Hair follicle dermal papilla cell (primary cell): ENCODE data around the gene RHOBTB3. TPM values are rescaled to one million over a fixed set of nuclear protein-coding genes. Genes with fewer than 3 reads are reported as not detected.

Experiments
- total RNA-seq: library from RNA; depleted of rRNA; stranded (reverse); fragments of >200 nt; gene quantifications from 2 replicates; pipeline ENCODE4 v1.2.3, GENCODE V29; 2012

RHOBTB3 gene, protein sequence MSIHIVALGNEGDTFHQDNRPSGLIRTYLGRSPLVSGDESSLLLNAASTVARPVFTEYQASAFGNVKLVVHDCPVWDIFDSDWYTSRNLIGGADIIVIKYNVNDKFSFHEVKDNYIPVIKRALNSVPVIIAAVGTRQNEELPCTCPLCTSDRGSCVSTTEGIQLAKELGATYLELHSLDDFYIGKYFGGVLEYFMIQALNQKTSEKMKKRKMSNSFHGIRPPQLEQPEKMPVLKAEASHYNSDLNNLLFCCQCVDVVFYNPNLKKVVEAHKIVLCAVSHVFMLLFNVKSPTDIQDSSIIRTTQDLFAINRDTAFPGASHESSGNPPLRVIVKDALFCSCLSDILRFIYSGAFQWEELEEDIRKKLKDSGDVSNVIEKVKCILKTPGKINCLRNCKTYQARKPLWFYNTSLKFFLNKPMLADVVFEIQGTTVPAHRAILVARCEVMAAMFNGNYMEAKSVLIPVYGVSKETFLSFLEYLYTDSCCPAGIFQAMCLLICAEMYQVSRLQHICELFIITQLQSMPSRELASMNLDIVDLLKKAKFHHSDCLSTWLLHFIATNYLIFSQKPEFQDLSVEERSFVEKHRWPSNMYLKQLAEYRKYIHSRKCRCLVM
- total RNA-seq, result 309 and 354 TPM in 2 replicates

DNA sequence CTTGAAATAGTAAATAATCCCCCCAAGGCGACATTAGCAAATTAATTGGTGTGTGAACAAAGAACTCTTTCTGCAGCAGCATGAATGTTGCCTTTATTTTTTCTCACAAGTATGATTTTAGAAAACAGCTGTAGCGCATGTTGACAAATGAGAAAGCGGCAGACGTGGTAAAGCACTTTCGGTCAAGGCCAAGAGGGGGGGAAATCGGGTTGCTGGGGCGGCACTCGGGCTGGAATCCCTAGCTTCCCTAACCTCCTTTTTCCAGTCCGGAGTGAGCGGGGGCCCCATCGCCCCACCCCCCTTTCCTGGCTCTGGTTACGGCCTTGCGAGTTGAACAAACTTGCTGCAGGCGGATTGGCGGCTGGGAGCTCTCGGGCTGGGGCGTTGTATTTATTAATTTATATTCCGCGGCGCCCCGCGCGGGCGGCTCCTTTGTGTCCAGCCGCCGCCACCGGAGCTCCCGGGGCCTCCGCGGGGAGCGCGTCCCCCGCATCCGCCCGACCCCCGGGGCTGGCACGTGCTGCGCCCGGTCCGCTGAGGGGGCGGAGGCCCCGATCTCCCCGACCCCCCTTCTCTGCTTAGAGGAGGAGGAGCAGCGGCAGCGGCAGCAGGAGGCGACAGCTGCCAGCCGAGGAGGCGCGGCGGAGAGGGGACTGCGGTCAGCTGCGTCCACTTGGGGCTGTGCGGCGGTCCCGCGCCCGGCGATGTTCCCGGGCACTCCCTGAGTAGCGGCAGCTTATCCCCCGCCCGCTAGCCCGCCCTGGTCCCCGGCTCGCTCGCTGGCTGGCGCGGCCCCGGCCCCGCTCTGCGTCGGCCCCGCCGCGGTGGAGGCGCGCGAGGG is at the start of gene RHOBTB3:
TSS of gene RHOBTB3 (plus strand) at position 607 of the 841 bp plus-strand sequence. CDS start 347 bp downstream, outside the sequence.

DNA sequence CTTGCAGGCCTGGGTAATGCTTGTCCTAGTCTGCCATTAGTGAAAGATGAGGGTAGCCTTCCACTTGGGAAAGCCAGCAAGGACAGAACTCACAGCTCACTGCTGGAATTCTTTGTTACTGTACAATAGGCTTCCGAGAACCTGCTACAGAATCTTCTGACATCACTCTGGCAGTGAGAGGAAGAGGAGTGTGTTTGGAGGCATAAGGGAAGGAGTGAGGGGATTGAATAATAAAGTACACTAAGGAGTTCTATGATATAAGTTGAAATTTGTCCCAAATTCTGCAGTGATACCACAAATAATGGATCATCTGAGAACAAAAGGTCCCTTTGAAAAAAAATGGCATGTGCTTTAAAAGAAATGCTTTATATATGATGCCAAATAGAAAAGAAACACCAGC is 48.2 kb upstream of the RHOBTB3 start, which contains the start of gene SPATA9:
TSS of gene SPATA9 (minus strand) at position 101 of the 400 bp plus-strand sequence. CDS start 137 bp downstream, outside the sequence.

DNA sequence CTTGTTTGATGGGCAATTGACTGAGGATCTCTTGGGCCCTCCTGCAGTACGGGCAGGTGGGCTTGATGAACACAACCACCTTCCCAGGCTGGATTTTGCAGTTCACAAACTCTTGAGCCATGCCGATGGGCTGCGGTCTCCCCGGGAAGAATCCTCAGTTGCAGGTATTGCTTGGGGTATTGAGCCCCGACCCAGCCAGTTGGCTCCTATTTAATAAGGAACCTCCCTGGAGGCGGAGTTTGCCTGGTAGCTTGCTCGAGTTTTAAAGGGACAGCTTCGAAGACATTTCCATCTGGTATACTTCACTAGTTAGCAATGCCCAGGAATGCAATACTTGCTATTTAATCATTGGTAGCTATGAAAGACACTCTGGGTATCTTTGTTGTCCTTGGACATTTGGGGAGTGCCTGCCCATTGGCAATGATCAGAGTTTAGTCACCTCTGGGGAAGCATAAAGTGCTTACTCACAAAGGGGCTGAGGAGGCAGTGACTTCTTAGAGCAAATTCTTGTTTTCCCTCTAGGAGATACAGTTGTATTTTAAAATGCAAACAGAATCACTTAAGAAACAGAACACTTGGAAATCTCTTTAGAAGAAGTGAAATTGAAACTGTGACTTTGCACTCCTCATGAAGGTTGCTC is 91.5 kb downstream of the RHOBTB3 start, which contains the start of gene GLRX:
TSS of gene GLRX (minus strand) at position 185 of the 640 bp plus-strand sequence. CDS start at position 121, 64 bp downstream.

Other genes with a start within 250 kb of the RHOBTB3 start
- 131 and 169 TPM in 2 replicates for gene SKIC3, start 176.4 kb upstream of the RHOBTB3 start, total RNA-seq
- gene ARSK, start 176.2 kb upstream of the RHOBTB3 start, total RNA-seq, result 12.5 and 13.3 TPM in 2 replicates
- under 0.01 and 0.12 TPM in 2 replicates for gene GPR150, start 111.2 kb upstream of the RHOBTB3 start, total RNA-seq
- 1.5 and 1.7 TPM in 2 replicates for gene RFESD, start 84.6 kb upstream of the RHOBTB3 start, total RNA-seq
- gene SPATA9, start 48.3 kb upstream of the RHOBTB3 start, total RNA-seq, result 0.16 and 0.61 TPM in 2 replicates
- 22.6 and 33.2 TPM in 2 replicates for gene GLRX, start 91.4 kb downstream of the RHOBTB3 start, total RNA-seq
- 85.2 and 88.9 TPM in 2 replicates for gene ELL2, start 230.5 kb downstream of the RHOBTB3 start, total RNA-seq